Choroid plexus epithelial cell (primary cell): ENCODE measurements around the gene ARHGEF6.

Experiments used
- DNase-seq: peaks from one replicate; pipeline ENCODE4 v3.0.0-alpha.2; 2010; ENCODE audit warnings: low read depth
- H3K4me3 ChIP-seq: 2 replicates; pipeline ENCODE4 v1.5.1; 2011; ENCODE audit warnings: low read depth, mild to moderate bottlenecking, control low read depth, low read length, moderate library complexity
- CTCF ChIP-seq: conservative IDR thresholded peaks from 2 replicates; pipeline ENCODE4 v1.5.1; 2011; ENCODE audit warnings: low read depth, mild to moderate bottlenecking, control low read depth, inconsistent platforms, low read length, moderate library complexity

The ARHGEF6 gene

GRCh38 chrX:136714626-136715599 is 65.8 kb downstream of the ARHGEF6 start:
- DNase-seq = no peak
- no peak overlapping the region for H3K4me3 ChIP-seq
- no peak for TF ChIP-seq CTCF

GRCh38 chrX:136712650-136713310 is 68.0 kb downstream of the ARHGEF6 start:
- DNase-seq = peak; percentile 23
- TF ChIP-seq CTCF = no peak
- H3K4me3 ChIP-seq = no peak overlapping the region

GRCh38 chrX:136711147-136711546 is 69.6 kb downstream of the ARHGEF6 start:
- no peak overlapping the region for H3K4me3 ChIP-seq
- peak; percentile 63 for DNase-seq
- TF ChIP-seq CTCF = peak; percentile 67

- DNase-seq = peak; percentile 51
- no peak for TF ChIP-seq CTCF
- H3K4me3 ChIP-seq = no peak overlapping the region
These were observed 70.3 kb downstream of the ARHGEF6 start for GRCh38 chrX:136710325-136710951.

GRCh38 chrX:136708348-136708747 is 72.4 kb downstream of the ARHGEF6 start:
- H3K4me3 ChIP-seq = no peak overlapping the region
- peak; percentile 43 for DNase-seq
- TF ChIP-seq CTCF = peak; percentile 49

- no peak for TF ChIP-seq CTCF
- H3K4me3 ChIP-seq = no peak overlapping the region
- no peak for DNase-seq
These were observed 83.6 kb downstream of the ARHGEF6 start for GRCh38 chrX:136697156-136697555.
